HepG2 (cell line): Measurements from ENCODE around the gene KLHL40. TPM values are rescaled to one million over a fixed set of nuclear protein-coding genes. Genes with fewer than 3 reads are reported as not detected.
A peak's percentile ranks its signal among the peaks of the same experiment; 100 is the strongest.

Experiments used
- BRD4 ChIP-seq: sonication (generic); formaldehyde crosslinking; IDR thresholded peaks from 2 replicates; pipeline ENCODE4 v1.4.0; 2020; ENCODE audit warnings: missing genetic modification reagents
- GLI4 ChIP-seq: sonication (generic); formaldehyde crosslinking; IDR thresholded peaks from 2 replicates; pipeline ENCODE4 v1.5.1; 2020; ENCODE audit warnings: missing genetic modification reagents, mild to moderate bottlenecking, moderate library complexity, borderline replicate concordance
- MTA1 ChIP-seq: sonication (generic); formaldehyde crosslinking; IDR thresholded peaks from 2 replicates; pipeline ENCODE4 v1.4.0; 2020; ENCODE audit warnings: missing genetic modification reagents, mild to moderate bottlenecking, borderline replicate concordance
- RNF2 ChIP-seq: fragments of 450-650 bp; conservative IDR thresholded peaks from 2 replicates; pipeline ENCODE4 v1.6.1; 2016; ENCODE audit warnings: low read depth
- TFE3 ChIP-seq: IDR thresholded peaks from 2 replicates; pipeline ENCODE4 v1.6.1; 2016
- ZBTB21 ChIP-seq: sonication (generic); formaldehyde crosslinking; IDR thresholded peaks from 2 replicates; pipeline ENCODE4 v1.4.0; 2020; ENCODE audit warnings: missing genetic modification reagents
- ZFP91 ChIP-seq: sonication (generic); formaldehyde crosslinking; IDR thresholded peaks from 2 replicates; pipeline ENCODE4 v1.9.0; 2022; ENCODE audit warnings: missing genetic modification reagents, mild to moderate bottlenecking, borderline replicate concordance
- ZNF263 ChIP-seq: sonication (generic); formaldehyde crosslinking; IDR thresholded peaks from 2 replicates; pipeline ENCODE4 v1.4.0; 2020; ENCODE audit warnings: missing genetic modification reagents
- ZNF441 ChIP-seq: sonication (generic); formaldehyde crosslinking; IDR thresholded peaks from 2 replicates; pipeline ENCODE4 v1.7.0; 2021; ENCODE audit warnings: missing genetic modification reagents, borderline replicate concordance
- ZNF605 ChIP-seq: sonication (generic); formaldehyde crosslinking; IDR thresholded peaks from 2 replicates; pipeline ENCODE4 v1.8.0; 2022; ENCODE audit warnings: mild to moderate bottlenecking, missing genetic modification reagents
- ZNF687 ChIP-seq: sonication (generic); formaldehyde crosslinking; IDR thresholded peaks from 2 replicates; pipeline ENCODE4 v1.5.1; 2020; ENCODE audit warnings: mild to moderate bottlenecking, missing genetic modification reagents, moderate library complexity
- ZNF710 ChIP-seq: sonication (generic); formaldehyde crosslinking; IDR thresholded peaks from 2 replicates; pipeline ENCODE4 v1.5.0; 2020; ENCODE audit warnings: mild to moderate bottlenecking, missing genetic modification reagents, borderline replicate concordance
- ZNF790 ChIP-seq: sonication (generic); formaldehyde crosslinking; IDR thresholded peaks from 2 replicates; pipeline ENCODE4 v1.8.0; 2022; ENCODE audit warnings: missing genetic modification reagents, mild to moderate bottlenecking, borderline replicate concordance
- polyA plus RNA-seq, 8 experiments: library from polyadenylated mRNA; depleted of rRNA in 3 of 8; stranded (reverse) in 7 of 8; unstranded in 1 of 8; fragments of >200 nt; fragmentation: Illumina TruSeq in 4 of 8; extraction: Trizol in 4 of 8; gene quantifications; 2 replicates each; pipeline versions ENCODE4 v1.2.1 to v1.2.3, GENCODE V29; 2011 to 2016; ENCODE audit warnings: low read depth in 4 of 8, missing spikeins in 1 of 8, mixed read lengths in 1 of 8; ENCODE audit not compliant: insufficient read depth in 1 of 8
- total RNA-seq, 5 experiments: library from RNA; depleted of rRNA; stranded (reverse); fragments of >200 nt; fragmentation: Illumina TruSeq; extraction: Trizol; gene quantifications; 2 replicates each; pipeline ENCODE4 v1.2.3, GENCODE V29; 2016; ENCODE audit warnings: low read depth in 1 of 5
- TF ChIP-seq, protein P1 (sequence below): sonication (generic); formaldehyde crosslinking; IDR thresholded peaks from 2 replicates; pipeline ENCODE4 v1.4.0; 2020; ENCODE audit warnings: missing genetic modification reagents
- TF ChIP-seq, protein P2 (sequence below): sonication (generic); formaldehyde crosslinking; IDR thresholded peaks from 2 replicates; pipeline ENCODE4 v1.5.0; 2020; ENCODE audit warnings: missing genetic modification reagents

The KLHL40 gene
- total and polyA plus RNA-seq, 2 of the 13 experiments (the other 11 are each of a cell fraction or from before 2014, with no cell fraction given), result not detected

- TF ChIP-seq, protein P1, sequence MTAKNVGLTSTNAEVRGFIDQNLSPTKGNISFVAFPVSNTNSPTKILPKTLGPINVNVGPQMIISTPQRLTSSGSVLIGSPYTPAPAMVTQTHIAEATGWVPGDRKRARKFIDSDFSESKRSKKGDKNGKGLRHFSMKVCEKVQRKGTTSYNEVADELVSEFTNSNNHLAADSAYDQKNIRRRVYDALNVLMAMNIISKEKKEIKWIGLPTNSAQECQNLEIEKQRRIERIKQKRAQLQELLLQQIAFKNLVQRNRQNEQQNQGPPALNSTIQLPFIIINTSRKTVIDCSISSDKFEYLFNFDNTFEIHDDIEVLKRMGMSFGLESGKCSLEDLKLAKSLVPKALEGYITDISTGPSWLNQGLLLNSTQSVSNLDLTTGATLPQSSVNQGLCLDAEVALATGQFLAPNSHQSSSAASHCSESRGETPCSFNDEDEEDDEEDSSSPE (CRISPR knock-in tag), result peak; percentile 88
- TF ChIP-seq GLI4 (CRISPR knock-in tag) (no peak), TFE3 (peak; percentile 50; the same call in 1 of the 2 replicates), ZNF263 (no peak), RNF2 (0 out of 2 replicates have a peak, but pooled peaks have one; percentile 47), ZBTB21 (CRISPR knock-in tag) (no peak), ZNF441 (CRISPR knock-in tag) (no peak), ZNF790 (CRISPR knock-in tag) (peak; percentile 20; the same call in 1 of the 2 replicates), ZNF710 (CRISPR knock-in tag) (peak; percentile 25; the same call in 1 of the 2 replicates), ZNF605 (CRISPR knock-in tag) (0 out of 2 replicates have a peak, but pooled peaks have one; percentile 75), ZFP91 (CRISPR knock-in tag) (peak; percentile 98), BRD4 (CRISPR knock-in tag) (no peak), ZNF687 (CRISPR knock-in tag) (peak; percentile 91), MTA1 (CRISPR knock-in tag) (0 out of 2 replicates have a peak, but pooled peaks have one; percentile 21)
- TF ChIP-seq, protein P2, sequence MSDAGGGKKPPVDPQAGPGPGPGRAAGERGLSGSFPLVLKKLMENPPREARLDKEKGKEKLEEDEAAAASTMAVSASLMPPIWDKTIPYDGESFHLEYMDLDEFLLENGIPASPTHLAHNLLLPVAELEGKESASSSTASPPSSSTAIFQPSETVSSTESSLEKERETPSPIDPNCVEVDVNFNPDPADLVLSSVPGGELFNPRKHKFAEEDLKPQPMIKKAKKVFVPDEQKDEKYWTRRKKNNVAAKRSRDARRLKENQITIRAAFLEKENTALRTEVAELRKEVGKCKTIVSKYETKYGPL (CRISPR knock-in tag), result 0 out of 2 replicates have a peak, but pooled peaks have one; percentile 19
These were observed 30.8 kb upstream of the KLHL40 start (continued) for GRCh38 chr3:42654331-42655201.
